Stimulated activated CD4-positive, alpha-beta T cell treated with anti-CD3 and anti-CD28 coated beads, TNF-alpha, amount 100 ng/mL, for 1 hour (primary cell): ENCODE results near the gene ACSBG1.

ENCODE experiments used
- DNase-seq, 3 donors: peaks; one replicate each; pipeline ENCODE4 v3.0.0-alpha.2; 2020; ENCODE audit warnings: low read depth in 3 of 3, low spot score in 1 of 3

ACSBG1 gene

DNA sequence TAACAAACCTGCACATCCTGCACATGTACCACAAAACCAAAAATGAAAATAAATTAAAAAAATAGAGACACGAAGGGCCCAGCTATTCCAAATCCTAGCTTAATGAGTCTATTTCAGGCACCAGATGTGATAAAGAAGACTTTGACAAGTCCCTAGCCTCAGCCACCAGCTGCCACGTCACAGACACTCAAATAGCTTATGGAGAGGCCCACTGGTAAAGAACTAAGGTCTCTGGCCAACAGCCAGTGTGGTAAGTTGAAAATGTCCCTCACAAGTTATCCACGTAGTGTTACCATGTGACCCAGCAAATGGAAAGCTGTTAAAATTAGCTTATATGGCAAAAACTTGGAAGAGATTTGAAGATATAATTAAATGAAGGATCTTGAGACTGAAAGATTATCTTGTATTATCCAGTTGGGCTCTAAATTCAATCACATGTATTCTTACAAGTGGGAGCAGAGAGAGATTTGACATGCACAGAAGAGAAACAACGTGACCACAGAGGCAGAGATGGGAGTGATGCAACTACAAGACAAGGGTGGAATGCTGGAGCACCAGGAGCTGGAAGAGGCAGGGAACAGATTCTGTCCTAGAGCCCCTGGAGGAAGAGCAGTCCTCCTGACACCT lies 10.9 kb downstream of the ACSBG1 start:
- DNase-seq, result no peak

DNA sequence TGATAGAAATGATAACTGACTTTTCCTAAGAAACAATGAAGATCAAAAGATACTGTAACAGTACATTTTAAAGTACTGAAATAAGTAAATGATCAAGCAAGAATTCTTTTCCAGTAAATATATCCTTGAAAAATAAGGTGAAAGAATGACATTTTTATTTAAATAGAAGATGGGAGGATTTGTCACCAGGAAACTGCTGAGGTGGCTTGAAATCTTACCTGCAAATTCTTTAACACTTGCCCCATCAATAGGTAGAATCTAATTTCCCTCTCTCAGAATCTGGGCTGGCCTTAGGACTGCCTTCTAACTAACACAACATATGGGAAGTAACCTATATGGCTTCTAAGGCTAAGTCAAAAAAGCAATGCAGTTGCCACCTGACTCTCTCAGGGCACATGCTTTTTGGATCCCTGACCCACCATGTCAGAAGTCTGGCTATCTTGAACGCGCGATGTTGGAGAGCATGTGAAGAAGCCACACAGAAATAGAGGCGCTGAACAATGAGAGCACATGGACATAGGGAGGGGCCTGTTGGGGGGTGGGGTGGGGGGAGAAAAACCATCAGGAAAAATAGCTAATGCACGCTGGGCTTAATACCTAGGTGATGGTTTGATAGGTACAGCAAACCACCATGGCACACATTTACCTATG lies 11.5 kb downstream of the ACSBG1 start:
- no peak for DNase-seq

DNA sequence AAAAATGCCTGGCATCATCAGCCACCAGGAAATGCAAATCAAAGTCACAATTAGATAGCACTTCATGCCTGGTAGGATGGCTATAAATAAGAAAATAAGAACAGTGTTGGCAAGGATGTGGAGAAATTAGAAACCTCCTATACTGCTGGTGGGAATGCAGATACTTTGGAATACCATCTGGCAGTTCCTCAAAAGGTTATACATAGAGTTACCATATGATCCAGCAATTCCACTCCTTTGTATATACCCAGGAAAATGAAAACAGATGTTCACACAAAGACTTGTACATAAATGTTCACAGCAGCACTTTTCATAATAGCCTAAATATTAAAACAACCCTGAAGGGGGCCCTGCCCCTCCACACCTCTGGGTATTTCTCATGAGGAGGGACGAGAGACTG lies 13.7 kb downstream of the ACSBG1 start:
- DNase-seq, result no peak

DNA sequence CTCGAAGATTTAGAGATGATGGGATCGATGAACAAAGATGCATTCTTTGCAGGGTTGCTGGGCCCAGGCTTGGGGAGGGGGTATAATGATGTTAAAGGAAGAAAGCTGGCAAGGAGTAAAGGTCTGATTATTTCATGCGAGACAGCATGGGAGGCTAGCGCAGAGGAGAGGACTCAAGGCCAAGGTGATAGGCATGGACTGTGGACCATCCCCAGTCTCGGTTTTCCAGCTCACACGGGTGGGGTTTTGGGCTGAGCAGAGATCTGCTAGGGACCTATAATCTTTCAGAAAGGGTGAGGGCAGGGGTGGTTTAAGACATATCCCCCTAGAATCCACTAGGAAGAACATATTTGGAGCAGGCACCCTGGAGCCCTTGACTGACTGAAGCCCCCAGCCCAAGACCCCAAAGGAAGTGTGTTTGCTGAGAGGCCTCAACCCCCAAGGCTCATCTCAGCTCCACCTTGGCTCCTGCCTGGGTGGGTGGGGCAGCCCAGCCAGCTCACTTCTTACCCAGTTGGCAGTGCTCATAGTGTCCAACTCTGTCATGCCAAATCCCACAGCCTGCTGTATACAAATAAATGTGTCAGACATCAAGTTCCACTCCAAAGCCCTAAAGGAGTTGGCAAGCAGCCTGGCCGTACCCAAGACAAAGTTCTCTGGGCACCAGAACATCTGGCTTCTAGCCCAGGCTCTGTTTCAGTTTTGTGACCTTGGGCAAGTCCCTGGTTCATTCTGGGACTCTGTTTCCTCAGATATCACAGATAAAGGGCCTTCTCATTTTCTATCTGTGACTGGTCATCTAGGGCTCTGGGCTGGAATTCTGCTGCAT lies 17.9 kb downstream of the ACSBG1 start:
- no peak for DNase-seq

DNA sequence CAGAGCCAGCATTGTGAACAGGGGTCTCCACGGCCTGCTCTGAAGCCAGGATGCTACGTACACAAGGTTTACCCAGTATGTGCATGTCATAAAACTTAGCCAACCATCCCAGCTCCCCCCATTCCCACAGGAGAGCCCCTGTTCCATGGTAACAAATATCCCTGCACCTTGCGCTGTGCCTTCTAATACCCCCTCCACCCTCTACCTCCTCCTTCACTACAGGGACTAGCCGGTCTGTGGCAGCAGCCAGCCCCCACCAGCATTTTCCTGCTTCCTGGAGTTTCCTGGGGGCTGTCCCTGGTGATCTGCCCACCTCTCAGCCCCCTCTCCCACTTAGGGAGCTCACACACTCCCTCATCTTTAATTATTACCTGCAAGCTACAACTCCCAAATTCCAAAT lies 20.4 kb downstream of the ACSBG1 start:
- DNase-seq, result no peak

DNA sequence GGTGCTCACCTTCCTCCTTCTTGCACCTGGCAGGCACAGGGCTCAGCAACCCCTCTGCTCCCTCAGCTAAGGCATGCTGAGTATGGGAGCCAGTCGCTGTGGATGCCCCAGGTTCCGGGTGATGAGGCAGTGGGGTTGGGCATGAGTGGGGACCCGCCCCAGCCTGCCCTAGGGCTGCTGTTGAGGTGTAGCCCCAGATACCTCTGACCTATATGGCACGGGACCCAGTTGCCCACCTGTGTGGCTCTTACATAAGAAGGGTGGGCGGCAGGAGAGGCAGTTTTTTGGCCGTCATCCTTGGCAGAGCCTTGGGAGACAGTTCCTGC lies 21.0 kb downstream of the ACSBG1 start:
- DNase-seq, result no peak

DNA sequence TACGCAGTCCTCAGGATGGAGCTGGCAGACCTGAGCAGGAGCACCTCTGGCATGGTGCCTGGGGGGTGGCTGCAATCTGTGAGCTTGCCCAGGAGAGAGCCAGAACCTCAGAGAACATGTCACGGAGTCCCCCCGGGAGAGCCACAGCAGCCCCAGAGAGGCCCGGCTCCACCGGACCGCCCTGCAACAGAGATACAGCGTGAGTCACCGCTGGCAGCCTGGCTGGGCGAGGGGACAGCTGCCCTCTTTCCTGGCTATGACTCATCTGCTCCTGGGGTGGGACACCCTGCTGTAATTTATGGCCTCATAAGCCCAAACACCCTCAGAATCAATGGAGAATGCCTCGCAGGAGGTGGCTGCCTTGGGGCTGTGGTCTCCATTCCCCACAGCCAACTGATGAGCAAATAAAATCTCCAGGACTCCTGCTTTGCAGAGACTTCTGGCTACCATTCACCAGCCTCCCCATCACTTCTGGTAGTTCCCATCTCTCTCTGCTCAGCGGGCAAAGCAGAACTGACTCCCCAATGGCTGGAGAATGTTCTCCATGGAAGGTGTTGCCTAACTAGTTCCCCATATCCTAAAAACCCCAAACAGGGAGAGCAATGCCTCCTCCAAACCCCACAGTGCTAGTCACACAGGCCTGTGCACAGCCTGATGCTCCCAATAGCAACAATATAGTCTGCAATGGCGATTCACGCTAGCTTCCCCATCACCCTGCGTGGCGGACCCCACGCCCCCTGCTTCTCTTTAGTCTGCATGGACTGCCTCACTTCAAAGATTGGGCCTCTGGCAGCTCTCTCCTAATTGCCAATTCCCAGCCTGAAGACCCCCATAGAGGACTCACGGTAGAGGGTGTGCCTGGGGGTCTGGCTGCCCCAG lies 21.6 kb downstream of the ACSBG1 start:
- DNase-seq, result no peak

DNA sequence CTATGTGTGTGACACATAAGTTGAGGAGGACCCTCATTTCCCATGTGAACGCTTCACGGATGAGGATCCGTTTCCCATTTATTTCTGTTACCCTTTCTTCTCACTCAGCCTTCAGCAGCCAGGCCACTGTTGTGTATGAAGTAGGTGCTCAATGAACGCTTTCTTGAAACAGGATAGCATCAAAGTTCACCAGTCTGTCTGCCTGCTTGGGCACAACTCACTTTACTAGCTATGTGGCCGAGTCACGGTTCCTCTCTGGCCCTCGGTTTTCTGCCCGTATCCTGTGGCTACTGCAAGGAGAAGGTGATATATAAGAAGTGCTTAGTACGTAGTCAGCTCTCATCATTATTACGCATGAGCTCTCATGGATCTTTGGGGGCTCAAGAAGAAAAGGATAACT lies 22.4 kb downstream of the ACSBG1 start:
- DNase-seq, result no peak

DNA sequence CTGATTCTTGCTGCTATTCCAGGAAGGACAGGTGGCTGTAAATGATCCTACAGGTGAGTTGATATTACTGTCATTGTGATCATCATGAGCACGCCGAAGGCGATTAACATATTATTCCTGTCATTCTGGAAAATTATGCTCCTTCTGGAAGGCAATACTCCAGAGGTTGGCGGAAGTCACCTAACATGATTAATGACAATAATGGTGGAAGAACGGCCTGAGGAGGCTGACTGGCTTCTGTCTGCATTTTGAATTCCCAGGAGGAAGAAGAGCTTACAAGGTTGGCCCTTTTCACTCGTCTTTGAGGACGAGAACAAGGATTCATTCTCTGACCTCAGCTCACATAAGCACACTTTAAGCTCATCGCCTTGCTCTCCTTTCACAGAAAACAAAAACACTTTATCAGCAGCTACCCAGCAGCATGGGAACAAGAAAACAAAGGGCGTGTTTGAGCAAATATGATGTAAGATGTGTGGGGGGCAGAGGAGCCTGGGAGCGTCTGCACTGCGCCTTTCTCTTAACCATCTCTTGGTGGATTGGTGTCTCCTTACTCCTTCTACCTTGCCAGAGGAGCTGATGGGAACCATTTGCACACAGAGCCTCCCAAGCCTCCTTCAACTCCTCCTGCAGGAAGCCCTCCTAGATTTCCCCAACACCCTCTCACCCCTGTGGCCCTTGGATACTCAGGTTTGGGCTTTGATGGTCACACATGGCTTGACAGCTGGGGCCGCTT lies 23.0 kb downstream of the ACSBG1 start:
- no peak for DNase-seq

DNA sequence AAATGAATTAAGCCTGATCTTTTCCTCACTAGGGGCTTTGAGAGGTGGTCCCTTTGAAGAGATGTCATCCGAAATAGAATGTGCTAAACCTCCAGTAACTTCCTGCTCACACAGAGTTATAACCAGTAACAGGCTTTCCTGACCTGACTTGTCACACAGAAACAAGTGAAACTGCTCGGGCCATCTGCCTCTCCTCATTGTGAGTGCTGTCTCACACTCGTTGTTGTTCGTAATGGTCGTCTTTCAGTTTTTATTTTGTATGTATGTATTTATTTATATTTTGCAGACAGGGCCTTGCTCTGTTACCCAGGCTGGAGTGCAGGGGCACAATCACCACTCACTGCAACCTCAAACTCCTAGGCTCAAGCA lies 24.0 kb downstream of the ACSBG1 start:
- DNase-seq, result no peak

DNA sequence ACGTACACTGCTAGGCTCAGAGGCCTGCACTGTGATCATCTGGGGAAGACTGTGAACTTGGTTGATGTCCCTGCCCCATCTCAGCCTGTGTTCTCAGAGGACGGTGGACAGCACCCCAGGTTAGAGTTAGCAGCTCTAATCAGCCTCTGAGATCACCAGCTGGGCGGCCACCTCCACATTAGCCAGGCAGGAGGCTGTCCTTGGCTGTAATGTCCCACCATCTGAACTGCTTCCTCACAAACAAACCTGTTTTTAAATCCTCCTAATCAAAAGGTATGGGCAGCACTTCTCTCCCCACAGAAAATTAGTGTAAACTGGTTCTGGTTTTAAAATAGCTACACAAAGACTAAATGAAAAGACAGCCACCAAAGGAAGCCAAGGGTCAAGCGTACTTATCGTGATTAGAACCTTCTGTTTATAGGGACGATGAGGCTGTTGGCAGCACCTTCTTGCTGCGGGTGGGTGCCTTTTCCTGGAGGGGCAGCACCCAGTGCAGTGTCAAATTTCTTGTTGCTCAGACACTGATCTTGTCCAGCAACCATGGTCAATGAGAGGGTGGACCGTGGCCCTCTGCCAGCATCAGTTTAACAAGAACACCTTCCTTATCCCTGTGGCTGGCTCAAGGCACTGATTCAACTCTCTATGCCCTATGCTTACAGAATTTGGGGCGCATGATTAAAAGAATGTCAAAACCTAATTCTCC lies 24.6 kb downstream of the ACSBG1 start:
- DNase-seq, result no peak

DNA sequence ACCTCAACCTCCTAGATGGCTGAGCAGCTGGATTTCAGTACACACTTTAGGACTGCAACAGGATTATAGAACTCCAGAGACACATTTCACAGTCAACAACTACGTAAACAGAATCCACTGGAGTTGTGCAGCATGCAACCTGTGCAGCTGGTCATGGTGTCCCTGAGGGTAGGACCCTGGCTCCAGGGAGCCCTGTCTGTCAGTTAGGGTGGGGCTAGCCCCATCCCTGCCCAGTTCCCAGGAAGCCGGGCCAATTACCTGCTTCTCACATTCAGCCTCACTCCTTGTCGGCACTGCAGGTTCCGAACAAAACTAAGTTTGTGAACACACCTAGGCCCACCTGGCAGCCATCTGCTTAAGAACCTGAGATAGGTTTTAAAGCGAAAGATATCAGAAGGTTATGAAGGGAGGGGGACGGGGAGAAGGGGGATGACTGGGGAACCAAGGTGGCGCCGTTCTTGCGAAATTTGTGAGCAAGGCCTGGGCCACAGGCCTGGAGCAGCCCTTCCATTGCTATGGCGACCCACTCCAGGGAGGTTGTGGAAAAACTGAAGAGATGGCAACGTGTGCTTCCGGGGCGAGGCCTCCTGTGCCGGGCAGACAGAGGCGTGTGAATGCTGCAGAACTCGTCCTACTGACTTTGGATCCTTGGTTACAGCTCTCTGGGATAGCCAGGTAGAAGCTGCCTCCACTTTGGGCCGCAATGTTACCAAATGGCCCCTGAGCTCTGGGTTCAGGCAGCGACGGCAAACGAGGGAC lies 25.3 kb downstream of the ACSBG1 start:
- DNase-seq, result no peak

DNA sequence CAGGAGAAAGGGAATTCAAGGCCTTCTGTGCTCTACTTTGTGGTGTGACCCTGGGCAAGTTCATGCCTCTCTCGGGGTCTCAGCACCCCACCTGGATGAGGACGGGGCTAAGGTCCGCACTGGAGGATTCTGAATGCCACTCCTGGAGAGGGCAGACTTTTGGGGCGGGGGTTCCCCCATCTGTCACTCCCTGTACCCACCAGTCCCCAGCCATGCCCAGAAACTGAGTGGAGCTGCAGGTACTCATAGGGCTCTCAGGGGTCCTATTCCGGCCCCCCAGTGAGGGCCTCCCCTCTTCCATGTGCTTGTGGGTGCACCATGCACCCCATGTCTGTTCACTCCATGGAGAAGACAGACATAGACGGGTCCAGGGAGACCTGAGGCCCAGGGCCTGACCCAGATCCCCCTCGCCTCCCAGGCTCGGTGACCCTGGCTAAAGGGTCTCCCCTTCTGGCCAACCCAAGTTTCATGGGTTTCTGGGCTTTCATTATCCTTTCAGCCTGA lies 26.0 kb downstream of the ACSBG1 start:
- no peak for DNase-seq

DNA sequence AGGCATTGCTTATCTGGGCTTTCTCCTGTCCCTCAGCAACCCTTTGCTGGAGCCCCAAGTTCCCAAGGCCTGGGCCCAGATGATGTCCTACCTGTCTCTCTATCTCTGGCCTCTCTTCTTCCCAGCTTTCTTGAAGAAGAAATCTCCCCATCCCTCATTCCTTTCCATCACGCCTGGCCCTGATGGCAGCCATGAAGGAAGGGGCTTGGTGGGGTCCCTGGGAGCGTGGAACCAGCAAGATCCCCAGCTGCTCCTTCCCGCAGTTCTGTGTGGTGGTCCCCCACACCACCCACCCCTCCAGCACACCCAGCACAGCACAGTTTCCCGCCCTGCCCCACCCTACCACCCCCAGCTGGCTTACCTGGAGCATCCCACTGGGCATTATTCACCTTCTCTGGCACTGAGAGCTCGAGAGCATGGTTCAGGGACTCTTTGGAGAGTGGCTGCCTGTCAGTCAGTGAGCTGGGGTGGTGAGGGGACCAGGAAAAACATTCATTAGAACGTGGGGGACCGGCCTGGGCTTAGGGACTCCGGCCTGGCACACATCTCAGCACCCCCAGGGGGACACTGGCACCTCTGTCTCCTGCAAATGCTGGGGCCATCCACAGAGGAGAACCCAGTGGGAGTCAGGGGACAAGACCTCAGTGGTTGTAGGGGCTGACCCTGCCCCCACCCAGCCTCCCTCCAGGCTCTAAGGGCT lies 26.6 kb downstream of the ACSBG1 start:
- DNase-seq, result no peak

DNA sequence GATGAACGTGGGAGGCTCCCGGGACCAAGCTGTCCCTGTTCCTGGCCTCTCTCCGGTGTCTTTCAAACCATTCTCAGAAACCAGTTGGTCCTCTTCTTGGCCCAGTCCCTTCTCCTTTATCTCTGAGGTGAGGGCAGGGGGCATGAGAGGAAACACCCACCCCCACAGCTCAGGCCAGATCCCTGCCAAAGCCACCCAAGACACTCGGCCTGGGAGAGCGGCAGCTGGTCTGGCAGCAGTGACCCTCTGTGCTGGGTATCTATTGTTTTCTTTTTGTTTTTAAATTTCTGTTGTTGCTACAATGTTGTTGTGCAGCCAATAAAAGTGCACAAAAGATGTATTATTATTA lies 27.3 kb downstream of the ACSBG1 start:
- no peak for DNase-seq

DNA sequence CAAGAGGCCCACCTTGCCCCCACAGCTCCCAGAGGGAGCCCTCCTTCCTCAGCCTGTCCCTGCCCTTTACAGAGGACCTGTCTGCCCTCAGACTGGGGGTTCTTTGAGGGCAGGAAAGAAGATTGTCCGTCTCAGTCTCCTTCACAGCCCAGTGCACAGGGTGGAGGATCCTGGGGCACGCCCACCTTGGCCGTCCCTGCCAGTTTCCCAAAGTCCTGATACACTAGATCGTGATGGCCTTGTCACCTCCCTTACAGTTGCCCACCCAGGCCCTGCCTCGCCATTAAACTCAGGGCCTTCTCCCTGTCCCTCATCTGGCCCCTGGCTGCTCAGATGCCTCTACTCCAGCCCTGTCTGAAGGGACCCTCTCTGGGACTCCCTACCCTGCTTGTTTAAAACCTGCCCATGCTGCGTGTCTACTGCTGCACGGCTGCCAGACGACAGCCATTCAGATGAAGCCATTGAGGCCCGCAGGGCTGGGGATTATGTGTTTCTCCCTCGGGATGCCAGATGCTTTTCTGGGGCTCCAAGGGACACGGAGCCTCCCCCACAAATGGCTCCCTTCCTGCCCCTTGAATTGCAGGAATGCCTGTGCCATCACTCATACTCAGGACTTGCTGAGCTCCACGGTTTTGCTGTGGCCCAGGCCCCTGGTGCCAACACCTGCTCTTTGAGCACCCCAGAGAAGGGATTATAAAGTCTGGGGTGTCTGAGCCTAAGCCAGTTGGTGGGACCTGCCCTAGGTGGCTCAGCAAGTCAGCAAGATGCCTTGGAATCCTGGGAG lies 27.8 kb downstream of the ACSBG1 start:
- no peak for DNase-seq

DNA sequence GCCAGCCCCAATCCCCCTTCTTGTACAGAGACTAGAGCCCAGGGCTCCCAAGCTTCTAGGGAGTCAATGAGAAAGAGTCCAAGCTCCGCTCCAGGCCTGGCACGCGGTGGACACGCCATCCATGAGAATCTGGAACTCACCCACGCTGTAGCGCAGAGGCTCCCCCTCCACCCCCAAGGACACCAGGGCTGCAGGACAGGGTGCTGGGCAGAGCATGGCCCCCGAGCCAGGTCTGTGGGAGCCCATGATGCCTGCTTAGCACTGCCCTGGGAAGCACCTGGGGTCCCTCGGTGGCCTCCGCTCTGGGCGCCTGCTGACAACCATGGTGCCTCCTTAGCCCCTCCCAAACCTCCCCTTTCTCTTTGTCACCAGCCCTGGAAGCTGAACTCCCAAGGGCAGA lies 28.5 kb downstream of the ACSBG1 start:
- no peak for DNase-seq

DNA sequence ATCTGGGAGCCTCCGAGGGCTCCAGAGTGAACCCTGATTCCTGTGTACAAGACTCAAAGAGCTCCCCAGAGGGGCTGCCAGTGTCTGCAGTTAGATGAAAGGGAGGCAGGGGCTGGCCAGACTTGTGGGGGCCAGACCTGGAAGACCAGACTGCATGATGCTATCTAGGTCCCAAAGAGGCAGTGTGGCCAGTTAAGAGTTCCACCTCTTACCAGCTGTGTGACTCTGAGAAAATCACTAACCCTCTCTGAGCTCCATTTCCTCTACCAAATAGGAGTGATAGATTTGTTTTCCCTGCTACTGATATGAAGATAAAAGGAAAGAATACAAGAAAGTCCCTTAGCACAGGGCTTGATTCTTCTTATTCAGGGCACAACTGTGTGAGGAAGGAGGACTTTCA lies 29.0 kb downstream of the ACSBG1 start:
- no peak for DNase-seq
